KMS-11 (cell line): Measurements from ENCODE around the gene PLD1.

Experiments used
- H2AFZ ChIP-seq: fragments of 200-600 bp; sonication (generic); 2 replicates; pipeline ENCODE4 v1.6.1; 2016; ENCODE audit warnings: antibody characterized with exemption, mixed run types, low read depth
- H3K27ac ChIP-seq: fragments of 200-600 bp; sonication (generic); 2 replicates; pipeline ENCODE4 v1.6.1; 2016; ENCODE audit warnings: mild to moderate bottlenecking, mixed run types
- H3K27me3 ChIP-seq: fragments of 200-600 bp; sonication (generic); 2 replicates; pipeline ENCODE4 v1.6.1; 2017; ENCODE audit warnings: mild to moderate bottlenecking, low read depth, mixed run types, moderate library complexity; ENCODE audit not compliant: insufficient read depth
- H3K36me3 ChIP-seq: fragments of 200-600 bp; sonication (generic); 2 replicates; pipeline ENCODE4 v1.6.1; 2017; ENCODE audit warnings: mild to moderate bottlenecking, mixed run types; ENCODE audit not compliant: insufficient read depth
- H3K4me1 ChIP-seq: fragments of 200-600 bp; sonication (generic); 2 replicates; pipeline ENCODE4 v1.6.1; 2016; ENCODE audit warnings: mild to moderate bottlenecking, low read depth, mixed run types; ENCODE audit not compliant: poor library complexity, severe bottlenecking
- H3K4me2 ChIP-seq: fragments of 200-600 bp; sonication (generic); 2 replicates; pipeline ENCODE4 v1.7.0; 2016; ENCODE audit warnings: mild to moderate bottlenecking, mixed run types
- H3K4me3 ChIP-seq: fragments of 200-600 bp; sonication (generic); IDR thresholded peaks from 2 replicates; pipeline ENCODE4 v1.6.1; 2017; ENCODE audit warnings: low read depth, low read length, mixed read lengths; ENCODE audit not compliant: insufficient read depth
- H3K79me2 ChIP-seq: fragments of 200-600 bp; sonication (generic); 2 replicates; pipeline ENCODE4 v1.6.1; 2016; ENCODE audit warnings: low read depth, mixed run types; ENCODE audit not compliant: insufficient read depth
- H3K9ac ChIP-seq: fragments of 200-600 bp; sonication (generic); 2 replicates; pipeline ENCODE4 v1.6.1; 2016; ENCODE audit warnings: mild to moderate bottlenecking, mixed run types
- H4K20me1 ChIP-seq: fragments of 200-600 bp; sonication (generic); 2 replicates; pipeline ENCODE4 v1.6.1; 2016; ENCODE audit warnings: mild to moderate bottlenecking, mixed run types; ENCODE audit not compliant: insufficient read depth
- CTCF ChIP-seq: fragments of 200-600 bp; sonication (generic); conservative IDR thresholded peaks from 2 replicates; pipeline ENCODE4 v1.6.1; 2017; ENCODE audit warnings: low read depth, mild to moderate bottlenecking, antibody characterized with exemption, low read length, moderate library complexity, mixed read lengths

Gene PLD1

DNA sequence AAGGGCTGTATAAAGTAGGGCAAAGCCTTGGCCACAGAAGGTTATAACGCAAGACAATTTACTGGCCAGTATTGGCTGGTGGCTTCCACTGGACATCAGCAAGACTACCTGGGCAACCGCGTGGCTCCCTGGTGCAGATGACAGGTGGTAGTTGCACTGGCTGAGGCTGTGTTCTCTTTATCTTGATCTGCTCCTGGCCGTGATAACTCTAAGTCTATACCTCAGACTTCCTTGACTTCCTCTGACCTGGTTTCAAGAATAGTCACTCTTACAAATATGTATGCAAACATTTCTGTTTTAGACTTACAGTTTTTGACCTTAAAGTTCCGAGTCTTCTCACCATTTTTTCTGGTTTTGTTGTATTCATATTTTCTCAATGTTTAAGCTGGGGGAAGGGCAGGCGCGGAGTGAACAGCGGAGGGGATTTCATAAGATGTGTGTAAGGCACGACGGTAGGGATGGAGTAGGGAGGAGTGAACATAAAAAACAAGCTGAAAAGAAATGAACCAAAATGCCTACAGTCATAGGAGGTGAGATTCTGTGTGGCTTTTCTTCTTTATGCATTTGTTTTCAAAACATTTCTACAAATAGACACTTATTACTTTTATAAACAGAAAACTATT, 17.7 kb upstream of the PLD1 start:
- Histone ChIP-seq H4K20me1 (no peaks in the 10 kb centered on the region), H3K79me2 (no peaks in the 10 kb centered on the region), H3K27ac (no peak overlapping the region), H3K4me1 (no peaks in the 10 kb centered on the region), H3K9ac (no peak overlapping the region), H2AFZ (no peak overlapping the region), H3K36me3 (no peaks in the 10 kb centered on the region), H3K4me2 (no peak overlapping the region), H3K27me3 (no peaks in the 10 kb centered on the region), H3K4me3 (no peak overlapping the region)
- no peak for TF ChIP-seq CTCF

GRCh38 chr3:171827385-171827784, 17.1 kb upstream of the PLD1 start:
- no peak overlapping the region for H3K4me3 ChIP-seq
- H2AFZ ChIP-seq: no peak overlapping the region
- no peaks in the 10 kb centered on the region for H3K79me2 ChIP-seq
- TF ChIP-seq CTCF: no peak
- no peak overlapping the region for H3K27ac ChIP-seq
- no peaks in the 10 kb centered on the region for H3K27me3 ChIP-seq
- H4K20me1 ChIP-seq: no peaks in the 10 kb centered on the region
- no peaks in the 10 kb centered on the region for H3K36me3 ChIP-seq
- no peaks in the 10 kb centered on the region for H3K4me1 ChIP-seq
- no peak overlapping the region for H3K4me2 ChIP-seq
- H3K9ac ChIP-seq: no peak overlapping the region

GRCh38 chr3:171825222-171825828, 15.0 kb upstream of the PLD1 start:
- no peak overlapping the region for H3K4me2 ChIP-seq
- no peak overlapping the region for H2AFZ ChIP-seq
- H3K36me3 ChIP-seq: no peaks in the 10 kb centered on the region
- H3K4me3 ChIP-seq: no peak overlapping the region
- H3K4me1 ChIP-seq: no peaks in the 10 kb centered on the region
- no peaks in the 10 kb centered on the region for H3K79me2 ChIP-seq
- no peak overlapping the region for H3K27ac ChIP-seq
- no peak for TF ChIP-seq CTCF
- H3K27me3 ChIP-seq: no peaks in the 10 kb centered on the region
- H3K9ac ChIP-seq: no peak overlapping the region
- no peaks in the 10 kb centered on the region for H4K20me1 ChIP-seq

DNA sequence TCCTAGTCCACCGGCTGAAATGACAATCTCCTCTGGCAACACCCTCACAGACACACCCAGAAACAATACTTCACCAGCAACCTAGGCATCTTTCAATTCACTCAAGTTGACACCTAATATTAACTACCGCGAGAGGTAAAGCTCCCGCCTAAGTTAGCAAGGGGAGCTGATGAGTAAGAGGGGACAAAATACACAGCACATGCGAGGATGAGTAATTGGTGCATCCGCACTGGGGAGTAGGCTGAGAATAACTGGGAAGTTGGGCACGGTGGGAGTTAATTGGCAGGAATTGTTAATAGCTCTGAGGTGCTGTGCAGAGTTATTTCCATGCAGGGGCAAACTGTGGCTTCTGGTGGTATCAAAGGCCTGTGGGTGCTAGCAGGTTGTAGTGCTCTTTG, 14.5 kb upstream of the PLD1 start:
- H3K4me2 ChIP-seq: no peak overlapping the region
- H4K20me1 ChIP-seq: no peaks in the 10 kb centered on the region
- no peak overlapping the region for H2AFZ ChIP-seq
- no peaks in the 10 kb centered on the region for H3K79me2 ChIP-seq
- no peaks in the 10 kb centered on the region for H3K4me1 ChIP-seq
- no peaks in the 10 kb centered on the region for H3K27me3 ChIP-seq
- no peak overlapping the region for H3K27ac ChIP-seq
- TF ChIP-seq CTCF: no peak
- no peak overlapping the region for H3K4me3 ChIP-seq
- no peaks in the 10 kb centered on the region for H3K36me3 ChIP-seq
- no peak overlapping the region for H3K9ac ChIP-seq
